ENCODE measurements around the gene PHF14. TPM values are rescaled to one million over a fixed set of nuclear protein-coding genes. Genes with fewer than 3 reads are reported as not detected.
"Not testable (repeated sequence)": the region's sequence is repeated elsewhere in the genome, so short reads cannot be mapped to it uniquely, and the experiment has no call there.

PHF14 gene
- total and polyA plus RNA-seq, 4 experiments from 2014 or later = 6.7 to 34.0 (median 22.6) TPM

DNA sequence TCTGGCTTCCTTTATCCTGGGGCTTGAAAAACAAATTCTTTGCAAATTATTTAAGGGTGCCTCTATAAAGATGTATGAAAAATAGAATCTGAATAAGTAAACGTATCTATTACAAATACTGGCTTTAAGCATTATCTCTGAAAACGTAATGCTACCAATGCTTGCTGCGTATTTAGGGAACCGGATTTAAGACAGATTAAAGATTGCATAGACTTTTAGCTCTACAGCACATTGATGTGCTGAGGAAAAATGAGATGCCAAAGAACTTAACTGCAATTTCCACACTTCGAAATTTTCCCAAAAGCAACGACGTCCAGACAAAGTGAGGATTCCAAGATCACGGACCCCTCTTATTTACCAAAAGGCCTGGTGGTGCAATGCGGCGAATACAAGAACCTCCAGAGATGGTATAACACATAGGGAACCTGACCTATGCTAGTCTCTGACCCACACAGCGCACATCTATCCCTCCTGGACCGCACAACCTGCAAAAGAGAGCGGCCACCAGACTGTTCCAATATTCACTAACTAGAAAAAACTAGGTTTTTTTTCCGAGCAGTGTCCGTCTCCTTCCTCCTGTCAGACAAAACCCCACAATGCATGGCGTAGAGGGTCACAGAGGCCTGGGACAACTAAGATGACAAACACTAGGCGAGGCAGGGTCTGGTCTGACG is 34.3 kb upstream of the PHF14 start:
- no peak overlapping the region for H3K27ac Mint-ChIP-seq
- peak in 3 of 5 donors; percentile 15 to 35 (median 21) for DNase-seq
- Histone ChIP-seq H3K36me3 (ENCODE audit: insufficient read depth, low read length) (peaks cover 16% of the 10 kb centered on the region), H3K9me3 (ENCODE audit: control insufficient read depth in 1 of 2, low read length in 2 of 2) (no peaks in the 10 kb centered on the region), H3K27me3 (ENCODE audit: insufficient read depth, low read length) (no peaks in the 10 kb centered on the region), H3K27ac (ENCODE audit: low read depth, low read length) (peak overlapping the region; percentile 87), H3K4me1 (ENCODE audit: insufficient read depth, low read length) (peaks cover 27% of the 10 kb centered on the region), H3K4me3 (ENCODE audit: low read length in 2 of 2) (peak overlapping the region; percentile 69 to 90)
- ChIA-PET POLR2A (ENCODE audit: partially characterized antibody) (interaction anchor here (0.8 to 4.3 kb wide), 14 partner anchors 8 to 1748 kb away, joined by 3 to 92 read pairs (median 8); partner anchors contain the start of genes ARL4A and PHF14), CTCF (ENCODE audit: partially characterized antibody) (interaction anchor here (0.9 to 2.2 kb wide), 3 partner anchors 8 to 273 kb away, joined by 3 to 10 read pairs (median 4); partner anchors contain the start of gene PHF14)
- intact Hi-C loops (cut with micrococcal nuclease) = no loop called here
- peaks cover 17 to 39% (median 18%) of the 10 kb centered on the region in 4 donors for H3K4me1 Mint-ChIP-seq
- no peaks in the 10 kb centered on the region for H3K27me3 Mint-ChIP-seq
- H3K9me3 Mint-ChIP-seq = no peaks in the 10 kb centered on the region
- peaks cover 22 to 36% of the 10 kb centered on the region in 2 donors for H3K36me3 Mint-ChIP-seq
- no peak overlapping the region for H3K4me3 Mint-ChIP-seq

DNA sequence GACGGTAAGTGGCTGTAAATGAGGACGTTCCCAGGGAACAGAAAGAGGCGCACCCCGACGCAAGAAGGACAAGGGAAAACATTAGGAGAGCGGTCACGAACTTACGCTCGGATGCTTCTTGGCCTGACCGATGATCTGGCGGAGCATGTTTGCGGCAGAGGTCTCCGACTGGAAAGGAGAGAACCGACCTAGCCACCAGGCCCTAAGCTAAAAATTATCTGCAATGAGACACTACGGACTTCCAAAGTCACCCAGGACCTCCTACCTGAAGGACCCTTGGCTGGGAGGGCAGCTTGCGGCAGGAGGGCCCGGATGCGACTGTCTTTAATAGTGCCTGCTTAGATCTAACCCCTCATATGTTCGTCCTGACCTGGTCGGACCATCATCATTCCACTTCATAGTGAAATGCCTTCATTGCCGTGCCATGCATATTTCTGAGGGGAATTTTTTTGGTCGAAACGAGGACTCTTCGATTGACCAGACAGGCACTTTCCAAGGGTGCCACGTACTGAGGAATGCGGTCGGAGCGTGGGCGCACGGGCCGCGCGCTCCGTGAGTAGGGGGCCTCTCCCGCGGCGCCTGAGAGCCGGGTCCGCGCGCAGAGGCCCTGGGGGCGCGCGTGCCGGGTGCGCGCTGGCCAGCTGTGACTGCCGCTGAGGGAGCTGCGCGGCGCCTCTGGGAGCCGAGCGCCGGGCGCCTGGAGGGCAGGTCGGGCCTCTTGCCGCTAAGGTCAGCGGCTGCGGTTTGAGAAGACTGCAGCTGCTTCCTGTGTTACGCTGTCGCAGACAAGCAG is 33.6 kb upstream of the PHF14 start:
- ChIA-PET POLR2A (ENCODE audit: partially characterized antibody) (interaction anchor here (0.8 to 4.3 kb wide), 18 partner anchors 9 to 1747 kb away, joined by 3 to 92 read pairs (median 7); partner anchors contain the start of genes ARL4A, PHF14 and TMEM106B), CTCF (ENCODE audit: partially characterized antibody) (interaction anchor here (0.9 to 2.2 kb wide), 4 partner anchors 9 to 272 kb away, joined by 3 to 10 read pairs (median 4); partner anchors contain the start of gene PHF14)
- intact Hi-C loops (cut with micrococcal nuclease) = loop anchor here (1.0 to 2.0 kb wide), 2 partner anchors 33 to 1747 kb away; partner anchors contain the start of genes ARL4A and PHF14
- Mint-ChIP-seq H3K27ac (no peak overlapping the region), H3K4me3 (no peak overlapping the region), H3K27me3 (no peaks in the 10 kb centered on the region), H3K36me3 (peaks cover 20 to 30% of the 10 kb centered on the region in 2 donors), H3K9me3 (no peaks in the 10 kb centered on the region), H3K4me1 (peaks cover 17 to 34% (median 18%) of the 10 kb centered on the region in 4 donors)
- Histone ChIP-seq H3K9me3 (ENCODE audit: control insufficient read depth in 1 of 2, low read length in 2 of 2) (no peaks in the 10 kb centered on the region), H3K4me1 (ENCODE audit: insufficient read depth, low read length) (peaks cover 27% of the 10 kb centered on the region), H3K36me3 (ENCODE audit: insufficient read depth, low read length) (peaks cover 16% of the 10 kb centered on the region), H3K27ac (ENCODE audit: low read depth, low read length) (peak overlapping the region; percentile 87), H3K4me3 (ENCODE audit: low read length in 2 of 2) (peak overlapping the region; percentile 82 to 90), H3K27me3 (ENCODE audit: insufficient read depth, low read length) (no peaks in the 10 kb centered on the region)
- peak; percentile 91 to 94 (median 93) for DNase-seq

DNA sequence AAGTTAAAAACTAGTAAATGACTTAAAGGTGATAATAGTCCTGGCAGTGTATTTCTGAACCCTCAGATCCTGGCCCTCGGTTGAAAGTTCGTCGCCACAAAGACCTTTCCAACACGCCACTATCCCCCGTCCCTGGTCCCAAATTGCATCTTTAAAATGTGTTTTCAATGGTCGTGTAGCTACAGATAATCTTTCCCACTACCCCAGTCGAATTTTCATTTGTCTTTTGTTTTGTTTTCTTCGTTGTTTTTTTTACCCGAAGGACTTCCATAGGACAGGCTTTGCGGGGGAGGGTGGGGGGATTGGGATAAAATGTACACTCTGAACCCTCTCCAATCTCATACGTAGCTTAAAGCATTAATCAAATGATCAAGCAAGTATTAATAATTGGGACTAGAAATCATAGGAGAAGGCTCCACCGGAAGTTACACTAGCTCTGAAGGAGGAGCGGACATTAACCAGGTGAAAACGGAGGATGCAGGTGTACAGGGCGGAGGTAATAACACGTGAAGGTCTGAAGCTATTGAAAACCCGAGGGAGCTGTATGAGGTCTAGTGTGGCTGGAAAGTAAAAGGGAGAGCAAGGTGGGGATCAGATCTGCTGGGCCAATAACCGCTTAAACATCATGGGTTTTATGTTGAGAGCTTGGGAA is 32.8 kb upstream of the PHF14 start:
- ChIA-PET CTCF (ENCODE audit: partially characterized antibody) (interaction anchor here (0.9 to 2.2 kb wide), 5 partner anchors 9 to 271 kb away, joined by 3 to 10 read pairs (median 4); partner anchors contain the start of gene PHF14), POLR2A (ENCODE audit: partially characterized antibody) (interaction anchor here (0.6 to 4.3 kb wide), 17 partner anchors 9 to 1271 kb away, joined by 3 to 92 read pairs (median 8); partner anchors contain the start of genes PHF14 and TMEM106B)
- H3K4me1 Mint-ChIP-seq = peaks cover 9 to 27% (median 13%) of the 10 kb centered on the region in 4 donors
- Histone ChIP-seq H3K4me1 (ENCODE audit: insufficient read depth, low read length) (peaks cover 27% of the 10 kb centered on the region), H3K36me3 (ENCODE audit: insufficient read depth, low read length) (peaks cover 10% of the 10 kb centered on the region), H3K9me3 (ENCODE audit: control insufficient read depth in 1 of 2, low read length in 2 of 2) (no peaks in the 10 kb centered on the region), H3K27me3 (ENCODE audit: insufficient read depth, low read length) (no peaks in the 10 kb centered on the region), H3K27ac (ENCODE audit: low read depth, low read length) (peak overlapping the region; percentile 87), H3K4me3 (ENCODE audit: low read length in 2 of 2) (peak overlapping the region; percentile 82 to 90)
- H3K4me3 Mint-ChIP-seq = no peak overlapping the region
- no peaks in the 10 kb centered on the region for H3K9me3 Mint-ChIP-seq
- intact Hi-C loops (cut with micrococcal nuclease) = loop anchor here (1.0 to 2.0 kb wide), 2 partner anchors 32 to 1746 kb away; partner anchors contain the start of genes ARL4A and PHF14
- H3K36me3 Mint-ChIP-seq = peaks cover 13 to 23% of the 10 kb centered on the region in 2 donors
- H3K27ac Mint-ChIP-seq = no peak overlapping the region
- peak; percentile 31 to 41 (median 40) for DNase-seq
- H3K27me3 Mint-ChIP-seq = no peaks in the 10 kb centered on the region

DNA sequence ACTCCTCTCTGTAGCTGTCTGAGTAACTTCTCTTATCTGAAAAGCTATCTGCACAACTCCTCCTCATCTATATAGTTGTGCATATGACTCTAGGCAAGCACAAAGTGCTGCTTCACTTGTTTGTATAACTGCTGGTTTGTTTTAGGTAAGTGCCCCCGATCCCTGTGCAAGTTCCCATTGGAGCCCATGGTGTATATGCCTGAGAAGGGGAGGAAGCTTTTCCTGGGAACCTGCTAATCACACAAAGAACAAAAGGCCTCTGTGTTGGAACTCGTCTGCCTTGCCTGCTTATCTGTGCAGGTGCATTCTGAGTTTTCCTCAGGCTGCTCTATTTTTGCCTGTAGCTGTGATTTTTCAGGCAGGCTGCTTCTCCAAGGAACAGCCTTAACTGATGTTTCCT is 23.2 kb upstream of the PHF14 start:
- CTCF ChIA-PET (ENCODE audit: partially characterized antibody) = interaction anchor here (1.2 kb wide), 1 partner anchor 10 kb away, joined by 5 read pairs; no protein-coding TSS in a partner anchor
- Mint-ChIP-seq H3K4me3 (no peak overlapping the region), H3K27me3 (peaks cover 7 to 8% of the 10 kb centered on the region in 2 donors), H3K4me1 (peaks cover 0 to 4% (median 1%) of the 10 kb centered on the region in 4 donors), H3K36me3 (no peaks in the 10 kb centered on the region), H3K27ac (no peak overlapping the region), H3K9me3 (peaks cover 0 to 6% (median 0%) of the 10 kb centered on the region in 8 donors)
- POLR2A ChIA-PET (ENCODE audit: partially characterized antibody) = interaction anchor here (1.3 kb wide), 1 partner anchor 10 kb away, joined by 8 read pairs; a partner anchor contains a TSS
- DNase-seq = no peak
- intact Hi-C loops (cut with micrococcal nuclease) = no loop called here
- H3K9me3 ChIP-seq (ENCODE audit: control insufficient read depth in 1 of 2, low read length in 2 of 2) = no peaks in the 10 kb centered on the region
- no peak overlapping the region for H3K4me3 ChIP-seq (ENCODE audit: low read length in 2 of 2)
- no peak overlapping the region for H3K27ac ChIP-seq (ENCODE audit: low read depth, low read length)
- H3K27me3 ChIP-seq (ENCODE audit: insufficient read depth, low read length) = no peaks in the 10 kb centered on the region
- no peaks in the 10 kb centered on the region for H3K4me1 ChIP-seq (ENCODE audit: insufficient read depth, low read length)
- H3K36me3 ChIP-seq (ENCODE audit: insufficient read depth, low read length) = no peaks in the 10 kb centered on the region

DNA sequence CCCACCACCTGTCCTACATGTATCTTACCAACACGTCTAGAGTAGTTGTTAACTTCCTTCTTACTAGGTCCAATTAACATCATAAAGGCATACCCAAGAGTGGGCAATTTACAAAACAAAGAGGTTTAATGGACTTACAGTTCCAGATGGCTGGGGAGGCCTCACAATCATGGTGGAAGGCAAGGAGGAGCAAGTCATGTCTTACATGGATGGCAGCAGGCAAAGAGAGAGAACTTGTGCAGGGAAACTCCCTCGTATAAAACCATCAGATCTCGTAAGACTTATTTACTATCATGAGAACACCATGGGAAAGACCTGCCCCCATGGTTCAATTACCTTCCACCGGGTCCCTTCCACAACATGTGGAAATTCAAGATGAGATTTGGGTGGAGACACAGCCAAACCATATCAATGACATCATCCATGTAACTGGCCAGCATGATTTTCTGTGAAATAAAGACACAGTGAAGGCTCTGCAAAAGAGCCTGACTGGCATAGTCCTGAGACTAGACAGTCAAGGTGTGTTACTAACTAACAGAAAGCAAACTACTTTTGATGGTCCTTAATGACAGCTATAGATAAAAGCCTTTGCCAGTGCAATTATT is 22.6 kb upstream of the PHF14 start:
- CTCF ChIA-PET (ENCODE audit: partially characterized antibody) = interaction anchor here (1.2 kb wide), 1 partner anchor 10 kb away, joined by 5 read pairs; no protein-coding TSS in a partner anchor
- H3K27ac Mint-ChIP-seq; POLR2A ChIA-PET (ENCODE audit: partially characterized antibody): not testable (repeated sequence)

DNA sequence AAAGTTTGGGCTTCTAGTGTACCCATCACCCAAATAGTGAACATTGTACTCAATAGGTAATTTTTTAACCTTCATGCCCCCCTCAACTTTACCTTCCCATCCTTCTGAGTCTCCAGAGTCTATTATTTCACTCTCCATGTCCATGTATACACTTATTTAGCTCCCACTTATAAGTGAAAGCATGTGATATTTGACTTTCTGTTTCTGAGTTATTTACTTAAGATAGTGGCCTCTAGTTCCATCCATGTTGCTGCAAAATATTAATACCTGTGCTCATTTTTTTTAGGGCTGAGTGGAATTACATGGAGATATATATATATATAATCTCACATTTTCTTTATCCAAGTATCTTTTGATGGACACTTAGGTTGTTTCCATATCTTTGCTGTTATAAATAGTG is 21.1 kb upstream of the PHF14 start:
- no peaks in the 10 kb centered on the region for H3K36me3 Mint-ChIP-seq
- intact Hi-C loops (cut with micrococcal nuclease) = no loop called here
- Histone ChIP-seq H3K9me3 (ENCODE audit: control insufficient read depth in 1 of 2, low read length in 2 of 2) (no peaks in the 10 kb centered on the region), H3K4me3 (ENCODE audit: low read length in 2 of 2) (no peak overlapping the region), H3K27me3 (ENCODE audit: insufficient read depth, low read length) (no peaks in the 10 kb centered on the region), H3K36me3 (ENCODE audit: insufficient read depth, low read length) (no peaks in the 10 kb centered on the region), H3K27ac (ENCODE audit: low read depth, low read length) (no peak overlapping the region), H3K4me1 (ENCODE audit: insufficient read depth, low read length) (no peaks in the 10 kb centered on the region)
- H3K4me1 Mint-ChIP-seq = peaks cover 0 to 4% (median 1%) of the 10 kb centered on the region in 4 donors
- H3K4me3 Mint-ChIP-seq = no peak overlapping the region
- no peak overlapping the region for H3K27ac Mint-ChIP-seq
- DNase-seq = no peak
- ChIA-PET CTCF (ENCODE audit: partially characterized antibody) (no interaction called here), POLR2A (ENCODE audit: partially characterized antibody) (no interaction called here)
- H3K27me3 Mint-ChIP-seq = peaks cover 8 to 9% of the 10 kb centered on the region in 2 donors
- peaks cover 0 to 6% (median 0%) of the 10 kb centered on the region in 8 donors for H3K9me3 Mint-ChIP-seq

More for the DNA sequence above, 22.6 kb upstream of the PHF14 start:
- H3K9me3 ChIP-seq (ENCODE audit: control insufficient read depth in 1 of 2, low read length in 2 of 2); H3K4me1 ChIP-seq (ENCODE audit: insufficient read depth, low read length); H3K36me3 ChIP-seq (ENCODE audit: insufficient read depth, low read length); H3K36me3 Mint-ChIP-seq; H3K27me3 ChIP-seq (ENCODE audit: insufficient read depth, low read length); H3K9me3 Mint-ChIP-seq; H3K4me1 Mint-ChIP-seq; intact Hi-C loops (cut with micrococcal nuclease); H3K4me3 ChIP-seq (ENCODE audit: low read length in 2 of 2); DNase-seq; H3K27me3 Mint-ChIP-seq; H3K4me3 Mint-ChIP-seq; H3K27ac ChIP-seq (ENCODE audit: low read depth, low read length): not testable (repeated sequence)
